Measurements from ENCODE around the gene ARHGAP15.

Gene ARHGAP15

DNA sequence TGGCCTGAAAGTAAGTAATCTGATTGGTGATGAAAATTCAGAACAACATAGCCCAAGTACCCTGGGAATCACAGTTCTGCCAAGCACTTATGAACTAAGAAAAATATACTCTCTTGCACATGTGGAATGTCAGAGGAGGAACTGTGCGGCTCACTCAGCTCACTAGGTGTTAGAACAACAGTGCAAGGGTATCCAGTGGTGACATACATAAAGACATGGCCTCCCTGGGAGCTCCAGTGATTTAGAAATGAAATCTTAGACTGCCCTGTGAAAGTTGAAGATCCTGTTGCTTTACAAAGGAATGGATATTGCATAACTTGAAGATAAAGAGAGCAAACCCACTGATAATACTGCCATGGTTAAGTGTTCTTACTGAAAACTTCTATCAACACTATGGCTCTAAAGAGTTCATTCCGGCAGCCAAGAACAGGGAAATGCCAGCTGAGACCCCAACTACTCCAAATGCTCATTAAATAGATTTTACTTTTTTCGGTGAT, 246.2 kb downstream of the ARHGAP15 start:
- TF ChIP-seq, protein P1, sequence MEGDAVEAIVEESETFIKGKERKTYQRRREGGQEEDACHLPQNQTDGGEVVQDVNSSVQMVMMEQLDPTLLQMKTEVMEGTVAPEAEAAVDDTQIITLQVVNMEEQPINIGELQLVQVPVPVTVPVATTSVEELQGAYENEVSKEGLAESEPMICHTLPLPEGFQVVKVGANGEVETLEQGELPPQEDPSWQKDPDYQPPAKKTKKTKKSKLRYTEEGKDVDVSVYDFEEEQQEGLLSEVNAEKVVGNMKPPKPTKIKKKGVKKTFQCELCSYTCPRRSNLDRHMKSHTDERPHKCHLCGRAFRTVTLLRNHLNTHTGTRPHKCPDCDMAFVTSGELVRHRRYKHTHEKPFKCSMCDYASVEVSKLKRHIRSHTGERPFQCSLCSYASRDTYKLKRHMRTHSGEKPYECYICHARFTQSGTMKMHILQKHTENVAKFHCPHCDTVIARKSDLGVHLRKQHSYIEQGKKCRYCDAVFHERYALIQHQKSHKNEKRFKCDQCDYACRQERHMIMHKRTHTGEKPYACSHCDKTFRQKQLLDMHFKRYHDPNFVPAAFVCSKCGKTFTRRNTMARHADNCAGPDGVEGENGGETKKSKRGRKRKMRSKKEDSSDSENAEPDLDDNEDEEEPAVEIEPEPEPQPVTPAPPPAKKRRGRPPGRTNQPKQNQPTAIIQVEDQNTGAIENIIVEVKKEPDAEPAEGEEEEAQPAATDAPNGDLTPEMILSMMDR (IDR thresholded peaks at IDR 0.05), result no peak
- TF ChIP-seq ZFX (IDR thresholded peaks at IDR 0.05; ENCODE audit: borderline replicate concordance), result no peak
- no peak overlapping the region for H3K27ac ChIP-seq

DNA sequence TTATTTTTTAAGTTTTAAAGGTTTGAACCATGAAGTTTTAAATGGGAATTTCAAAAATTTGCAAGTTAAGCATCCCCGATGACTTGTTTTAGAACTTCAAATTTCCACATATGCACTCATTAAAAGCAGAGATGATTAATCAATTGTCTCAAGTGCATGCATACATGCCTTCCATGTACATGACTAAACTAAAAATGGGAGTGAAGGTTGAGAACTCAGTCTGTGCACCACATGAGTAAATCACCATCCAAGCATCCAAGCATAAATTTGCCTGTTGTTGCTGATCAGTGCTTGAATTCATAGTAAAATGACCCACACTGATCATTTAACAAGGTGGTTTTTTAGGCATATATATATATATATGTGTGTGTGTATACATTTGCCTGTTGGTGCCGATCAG, 249.8 kb downstream of the ARHGAP15 start:
- no peak overlapping the region for H3K27ac ChIP-seq
- no peak for TF ChIP-seq ZFX (IDR thresholded peaks at IDR 0.05; ENCODE audit: borderline replicate concordance)
- TF ChIP-seq, protein P1 (IDR thresholded peaks at IDR 0.05), result no peak

DNA sequence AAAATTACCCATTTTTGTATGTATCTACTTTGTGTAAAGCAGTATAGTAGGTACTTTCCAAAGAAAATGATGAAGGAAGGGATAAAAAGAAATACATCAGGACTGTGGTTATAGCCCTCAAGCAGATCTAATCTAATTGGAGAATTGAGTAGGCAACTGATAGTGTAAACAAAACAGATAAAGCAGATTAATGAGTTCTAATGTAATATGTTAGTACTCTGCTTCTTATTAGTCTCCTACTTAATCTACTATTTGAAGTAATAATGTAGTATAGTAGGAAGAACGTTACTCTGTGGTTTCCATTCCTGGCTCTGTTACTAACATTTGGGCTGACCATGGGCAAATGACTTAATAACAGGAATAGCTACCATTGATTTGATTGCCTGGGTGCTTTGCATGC, 250.7 kb downstream of the ARHGAP15 start:
- TF ChIP-seq, protein P1 (IDR thresholded peaks at IDR 0.05), result no peak
- no peak for TF ChIP-seq ZFX (IDR thresholded peaks at IDR 0.05; ENCODE audit: borderline replicate concordance)
- no peak overlapping the region for H3K27ac ChIP-seq

DNA sequence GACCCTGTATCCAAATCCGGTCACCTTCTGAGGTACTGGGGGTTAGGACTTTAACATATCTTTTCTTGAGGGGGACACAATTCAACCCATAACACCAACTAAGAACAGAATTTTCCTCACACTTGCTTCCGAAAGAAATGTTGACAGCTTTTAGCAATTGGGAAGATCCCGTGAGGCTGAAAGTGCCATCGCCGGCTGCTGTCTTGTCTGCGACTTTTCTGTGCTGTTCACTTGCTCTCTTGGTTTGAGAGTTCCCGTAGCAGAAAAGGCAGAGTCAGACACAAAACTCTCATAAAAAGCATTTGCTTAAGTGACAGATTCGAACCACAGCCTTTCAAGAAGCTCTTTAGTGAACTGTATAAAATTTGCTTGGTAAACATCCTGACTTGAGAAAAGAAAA, 253.4 kb downstream of the ARHGAP15 start:
- TF ChIP-seq ZFX (IDR thresholded peaks at IDR 0.05; ENCODE audit: borderline replicate concordance), result no peak
- TF ChIP-seq, protein P1 (IDR thresholded peaks at IDR 0.05), result no peak
- no peak overlapping the region for H3K27ac ChIP-seq

DNA sequence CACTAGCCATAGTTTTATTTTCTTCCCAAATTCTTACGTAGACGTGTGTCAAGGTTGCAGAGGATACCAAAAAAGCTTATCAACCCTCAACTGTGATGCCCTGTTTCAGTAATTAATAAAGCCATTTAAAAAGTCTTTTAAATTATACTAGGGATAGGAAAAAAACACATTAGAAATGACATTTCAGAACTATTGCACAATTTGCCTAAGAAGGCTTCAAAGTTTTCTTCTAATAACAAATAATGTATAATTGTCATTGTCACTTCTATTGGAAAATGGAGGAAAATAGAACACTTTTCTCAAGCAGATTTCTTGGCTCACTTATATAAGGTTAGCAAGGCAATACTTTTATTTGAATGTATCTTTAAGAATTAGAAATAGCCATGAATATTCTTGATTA, 253.8 kb downstream of the ARHGAP15 start:
- no peak overlapping the region for H3K27ac ChIP-seq
- TF ChIP-seq ZFX (IDR thresholded peaks at IDR 0.05; ENCODE audit: borderline replicate concordance), result no peak
- TF ChIP-seq, protein P1 (IDR thresholded peaks at IDR 0.05), result no peak

DNA sequence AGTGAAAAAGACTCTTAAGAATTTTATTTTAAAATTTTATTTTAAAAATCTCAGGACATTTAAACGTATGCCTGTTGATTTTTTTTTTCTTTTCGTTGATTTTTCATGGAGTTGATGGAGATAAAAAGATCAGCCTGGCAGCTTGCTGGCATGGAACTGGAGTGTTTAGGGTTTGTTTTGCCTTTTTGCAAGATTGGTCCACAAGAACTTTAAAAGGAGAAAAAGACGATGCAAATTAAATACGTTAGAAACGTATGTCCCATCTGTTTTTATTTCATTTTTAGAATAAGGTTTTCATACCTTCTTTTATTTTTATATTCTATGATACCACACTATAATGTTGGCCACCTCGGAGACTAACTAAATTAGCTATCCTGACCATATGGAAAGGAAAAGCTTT, 254.9 kb downstream of the ARHGAP15 start:
- TF ChIP-seq ZFX (IDR thresholded peaks at IDR 0.05; ENCODE audit: borderline replicate concordance), result no peak
- TF ChIP-seq, protein P1 (IDR thresholded peaks at IDR 0.05), result no peak
- no peak overlapping the region for H3K27ac ChIP-seq

DNA sequence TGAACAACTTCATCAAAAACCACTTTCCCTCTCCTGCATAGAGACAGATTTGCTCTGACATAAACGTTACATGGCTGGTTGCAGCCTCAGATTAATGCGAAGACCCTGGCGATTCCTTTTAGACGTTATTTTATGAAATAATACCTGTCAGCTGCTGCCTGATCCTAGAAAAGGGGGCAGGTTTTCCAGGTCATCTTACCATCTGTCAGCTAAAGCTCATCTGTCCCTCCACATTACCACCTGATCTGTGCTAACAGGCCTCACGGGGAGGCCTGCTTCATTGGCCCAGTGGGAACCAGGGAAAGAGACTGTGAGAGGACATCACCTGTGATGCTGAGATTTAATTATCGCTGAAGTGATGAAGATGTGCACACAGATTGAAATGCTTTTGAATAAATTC, 261.0 kb downstream of the ARHGAP15 start:
- H3K27ac ChIP-seq, result no peak overlapping the region
- TF ChIP-seq ZFX (IDR thresholded peaks at IDR 0.05; ENCODE audit: borderline replicate concordance), result no peak
- TF ChIP-seq, protein P1 (IDR thresholded peaks at IDR 0.05), result no peak

Measured in 22Rv1 (cell line).